WTC11 (cell line): Measurements from ENCODE around the gene CASKIN2. TPM values are rescaled to one million over a fixed set of nuclear protein-coding genes. Genes with fewer than 3 reads are reported as not detected.
A peak's percentile ranks its signal among the peaks of the same experiment; 100 is the strongest.
"Not testable (repeated sequence)": the region's sequence is repeated elsewhere in the genome, so short reads cannot be mapped to it uniquely, and the experiment has no call there.

Experiments used
- ATAC-seq: fragments of 200-7000 bp; cut with Tn5 transposase; 2 replicates; pipeline ENCODE4 v1.10.0; 2021; ENCODE audit warnings: mild to moderate bottlenecking, moderate library complexity
- CTCF ChIA-PET: fragments of 300-600 bp; sonication (Branson Sonifier 250); formaldehyde crosslinking; loops from one replicate; lab custom pipeline; 2021; ENCODE audit warnings: antibody characterized with exemption; lab: Charles Lee
- POLR2A ChIA-PET: fragments of 350-600 bp; sonication (Branson Sonifier 250); formaldehyde crosslinking; loops from one replicate; lab custom pipeline; 2021; ENCODE audit warnings: antibody characterized with exemption; lab: Charles Lee
- DNase-seq: peaks from one replicate; pipeline ENCODE4 v3.0.0; 2021; ENCODE audit warnings: low spot score
- H3K27ac Mint-ChIP-seq: 2 replicates; pipeline ENCODE4 v1.8.0; 2021; ENCODE audit warnings: mixed read lengths
- H3K27me3 Mint-ChIP-seq: 2 replicates; pipeline ENCODE4 v1.8.0; 2021; ENCODE audit warnings: low read depth, mild to moderate bottlenecking, moderate library complexity, mixed read lengths
- H3K36me3 Mint-ChIP-seq: 2 replicates; pipeline ENCODE4 v1.8.0; 2021; ENCODE audit warnings: mixed read lengths
- H3K4me1 Mint-ChIP-seq: 2 replicates; pipeline ENCODE4 v1.8.0; 2022; ENCODE audit warnings: mixed read lengths
- H3K4me3 Mint-ChIP-seq: 2 replicates; pipeline ENCODE4 v1.8.0; 2021; ENCODE audit warnings: mild to moderate bottlenecking, moderate library complexity, mixed read lengths
- H3K9me3 Mint-ChIP-seq: 2 replicates; pipeline ENCODE4 v1.8.0; 2021; ENCODE audit warnings: mixed read lengths
- E2F5 ChIP-seq: sonication (generic); formaldehyde crosslinking; IDR thresholded peaks from 2 replicates; pipeline ENCODE4 v1.8.1; 2022; ENCODE audit warnings: mild to moderate bottlenecking, moderate library complexity, missing genetic modification reagents
- ELF4 ChIP-seq: sonication (generic); formaldehyde crosslinking; IDR thresholded peaks from 2 replicates; pipeline ENCODE4 v1.8.1; 2022; ENCODE audit warnings: low read depth, mild to moderate bottlenecking, moderate library complexity, missing genetic modification reagents
- ETV6 ChIP-seq: sonication (generic); formaldehyde crosslinking; IDR thresholded peaks from 2 replicates; pipeline ENCODE4 v1.8.1; 2022; ENCODE audit warnings: mild to moderate bottlenecking, missing genetic modification reagents
- FOXJ3 ChIP-seq: sonication (generic); formaldehyde crosslinking; IDR thresholded peaks from 2 replicates; pipeline ENCODE4 v1.9.0; 2021; ENCODE audit warnings: missing genetic modification reagents, mild to moderate bottlenecking, borderline replicate concordance
- FOXP4 ChIP-seq: sonication (generic); formaldehyde crosslinking; IDR thresholded peaks from 2 replicates; pipeline ENCODE4 v1.8.0; 2022; ENCODE audit warnings: mild to moderate bottlenecking, missing genetic modification reagents
- HMGXB4 ChIP-seq: sonication (generic); formaldehyde crosslinking; IDR thresholded peaks from 2 replicates; pipeline ENCODE4 v1.8.1; 2023; ENCODE audit warnings: mild to moderate bottlenecking, moderate library complexity, missing genetic modification reagents
- JAZF1 ChIP-seq: fragments of 250-450 bp; sonication (Bioruptor Pico); IDR thresholded peaks from 2 replicates; pipeline ENCODE4 v1.9.0; 2021; ENCODE audit warnings: moderate library complexity, mild to moderate bottlenecking, inconsistent platforms
- MLX ChIP-seq: sonication (generic); formaldehyde crosslinking; IDR thresholded peaks from 2 replicates; pipeline ENCODE4 v1.8.1; 2023; ENCODE audit warnings: mild to moderate bottlenecking, missing genetic modification reagents, moderate library complexity
- MYBL2 ChIP-seq: sonication (generic); formaldehyde crosslinking; IDR thresholded peaks from 2 replicates; pipeline ENCODE4 v1.8.1; 2023; ENCODE audit warnings: mild to moderate bottlenecking, moderate library complexity, missing genetic modification reagents
- RORB ChIP-seq: fragments of 250-450 bp; sonication (Bioruptor Pico); IDR thresholded peaks from 2 replicates; pipeline ENCODE4 v1.9.0; 2021; ENCODE audit warnings: mild to moderate bottlenecking
- USF1 ChIP-seq: sonication (generic); formaldehyde crosslinking; IDR thresholded peaks from 2 replicates; pipeline ENCODE4 v1.8.0; 2022; ENCODE audit warnings: mild to moderate bottlenecking, missing genetic modification reagents
- ZNF138 ChIP-seq: sonication (generic); formaldehyde crosslinking; conservative IDR thresholded peaks from 2 replicates; pipeline ENCODE4 v1.8.1; 2022; ENCODE audit warnings: mild to moderate bottlenecking, moderate library complexity, missing genetic modification reagents
- ZNF263 ChIP-seq: sonication (generic); formaldehyde crosslinking; IDR thresholded peaks from 2 replicates; pipeline ENCODE4 v1.8.1; 2022; ENCODE audit warnings: low read depth, mild to moderate bottlenecking, moderate library complexity, missing genetic modification reagents
- ZNF416 ChIP-seq: fragments of 250-450 bp; sonication (Bioruptor Pico); IDR thresholded peaks from 2 replicates; pipeline ENCODE4 v1.9.0; 2021; ENCODE audit warnings: mild to moderate bottlenecking, inconsistent platforms
- ZNF425 ChIP-seq: fragments of 250-450 bp; sonication (Bioruptor Pico); conservative IDR thresholded peaks from 2 replicates; pipeline ENCODE4 v1.9.0; 2021; ENCODE audit warnings: mild to moderate bottlenecking
- ZSCAN18 ChIP-seq: fragments of 250-450 bp; sonication (Bioruptor Pico); IDR thresholded peaks from 2 replicates; pipeline ENCODE4 v2.1.2; 2022; ENCODE audit warnings: mild to moderate bottlenecking, moderate library complexity
- total RNA-seq: library from RNA; stranded (reverse); gene quantifications from 3 replicates; pipeline ENCODE4 v1.2.3, GENCODE V29; 2021

Gene CASKIN2
- total RNA-seq, 1 experiment from 2014 or later, result 31.9 TPM

GRCh38 chr17:75523647-75524046 lies 8.3 kb upstream of the CASKIN2 start:
- Mint-ChIP-seq H3K9me3 (no peaks in the 10 kb centered on the region), H3K4me3 (peak overlapping the region; percentile 67; the same call in 1 of the 2 replicates), H3K36me3 (peaks cover 20% of the 10 kb centered on the region), H3K4me1 (peaks cover 17% of the 10 kb centered on the region), H3K27me3 (0 out of 2 replicates have a peak, but pooled peaks cover 3% of the 10 kb centered on the region), H3K27ac (no peak overlapping the region)
- TF ChIP-seq ZNF425 (CRISPR knock-in tag) (no peak), ZNF138 (CRISPR knock-in tag) (no peak), ETV6 (CRISPR knock-in tag) (no peak), ZSCAN18 (no peak), JAZF1 (CRISPR knock-in tag) (no peak), USF1 (CRISPR knock-in tag) (no peak)
- POLR2A ChIA-PET, result no interaction called here
- DNase-seq, result no peak
- no peak for ATAC-seq
- CTCF ChIA-PET, result interaction anchor here (0.6 to 3.9 kb wide), 6 partner anchors 27 to 230 kb away, joined by 3 to 21 read pairs (median 6); partner anchors contain the start of gene SMIM5

GRCh38 chr17:75521951-75522727 lies 6.8 kb upstream of the CASKIN2 start:
- peaks cover 31% of the 10 kb centered on the region for H3K36me3 Mint-ChIP-seq
- H3K4me1 Mint-ChIP-seq, result peaks cover 27% of the 10 kb centered on the region
- no peak overlapping the region for H3K27ac Mint-ChIP-seq
- DNase-seq (no peak), ATAC-seq (no peak)
- H3K9me3 Mint-ChIP-seq, result no peaks in the 10 kb centered on the region
- CTCF ChIA-PET, result interaction anchor here (0.7 kb wide), 1 partner anchor 251 kb away, joined by 3 read pairs; the partner anchor contains the start of gene MIF4GD
- H3K4me3 Mint-ChIP-seq, result no peak overlapping the region
- POLR2A ChIA-PET, result no interaction called here
- TF ChIP-seq ZNF263 (peak; percentile 38; the same call in 1 of the 2 replicates), FOXJ3 (CRISPR knock-in tag) (no peak), MLX (no peak)
- H3K27me3 Mint-ChIP-seq, result 0 out of 2 replicates have a peak, but pooled peaks cover 3% of the 10 kb centered on the region

GRCh38 chr17:75521290-75521689 lies 6.0 kb upstream of the CASKIN2 start:
- ATAC-seq (no peak), DNase-seq (no peak)
- Mint-ChIP-seq H3K36me3 (peaks cover 31% of the 10 kb centered on the region), H3K4me1 (peaks cover 19% of the 10 kb centered on the region), H3K27me3 (0 out of 2 replicates have a peak, but pooled peaks cover under 1% of the 10 kb centered on the region), H3K27ac (no peak overlapping the region), H3K4me3 (no peak overlapping the region), H3K9me3 (no peaks in the 10 kb centered on the region)
- CTCF ChIA-PET, result interaction anchor here (0.7 kb wide), 1 partner anchor 69 kb away, joined by 3 read pairs; no protein-coding TSS in a partner anchor
- POLR2A ChIA-PET, result no interaction called here
- TF ChIP-seq RORB (CRISPR knock-in tag), result no peak
- TF ChIP-seq FOXJ3 (CRISPR knock-in tag), result no peak
- TF ChIP-seq E2F5, result no peak
- no peak for TF ChIP-seq ZNF416
- TF ChIP-seq FOXP4 (CRISPR knock-in tag), result no peak
- no peak for TF ChIP-seq ELF4 (CRISPR knock-in tag)
- no peak for TF ChIP-seq MYBL2 (CRISPR knock-in tag)
- TF ChIP-seq HMGXB4 (CRISPR knock-in tag), result no peak

GRCh38 chr17:75520413-75520812 lies 5.1 kb upstream of the CASKIN2 start:
- POLR2A ChIA-PET, result not testable (repeated sequence)

More at GRCh38 chr17:75520413-75520812, 5.1 kb upstream of the CASKIN2 start:
- Mint-ChIP-seq H3K36me3 (peaks cover 31% of the 10 kb centered on the region), H3K4me1 (peaks cover 18% of the 10 kb centered on the region)
- H3K27me3 Mint-ChIP-seq, H3K4me3 Mint-ChIP-seq, ATAC-seq, H3K9me3 Mint-ChIP-seq, DNase-seq, H3K27ac Mint-ChIP-seq: not testable (repeated sequence)
- CTCF ChIA-PET, result interaction anchor here (0.6 to 1.1 kb wide), 2 partner anchors 59 to 68 kb away, joined by 4 to 9 read pairs; no protein-coding TSS in a partner anchor
